LNCAP (cell line): Measurements from ENCODE around the gene PLPPR3.

ENCODE experiments used
- CTCF ChIP-seq: fragments of 450-650 bp; IDR thresholded peaks from 2 replicates; pipeline ENCODE4 v1.5.1; 2017; ENCODE audit warnings: mild to moderate bottlenecking

PLPPR3 gene

GRCh38 chr19:815079-815774 is 6.5 kb downstream of the PLPPR3 start:
- no peak for TF ChIP-seq CTCF

- TF ChIP-seq CTCF: no peak
These were observed 7.3 kb downstream of the PLPPR3 start for GRCh38 chr19:814152-815078.

- TF ChIP-seq CTCF: no peak
These were observed 8.3 kb downstream of the PLPPR3 start for GRCh38 chr19:813219-814151.

GRCh38 chr19:812747-813218 is 9.0 kb downstream of the PLPPR3 start:
- TF ChIP-seq CTCF: no peak

- no peak for TF ChIP-seq CTCF
These were observed 9.6 kb downstream of the PLPPR3 start for GRCh38 chr19:812049-812746.

- TF ChIP-seq CTCF: no peak
These were observed 10.2 kb downstream of the PLPPR3 start for GRCh38 chr19:811506-812048.
